GM10266 (cell line): ENCODE measurements around the gene ITPR1.

ENCODE experiments used
- DNase-seq: peaks from one replicate; pipeline ENCODE4 v3.0.0; 2012; ENCODE audit errors: extremely low spot score
- TF ChIP-seq, protein P1 (sequence below): IDR thresholded peaks from 2 replicates; pipeline ENCODE4 v1.5.1; 2012; ENCODE audit warnings: mild to moderate bottlenecking, low read depth; ENCODE audit not compliant: control insufficient read depth, insufficient read depth; ENCODE audit errors: missing control alignments

ITPR1 gene

DNA sequence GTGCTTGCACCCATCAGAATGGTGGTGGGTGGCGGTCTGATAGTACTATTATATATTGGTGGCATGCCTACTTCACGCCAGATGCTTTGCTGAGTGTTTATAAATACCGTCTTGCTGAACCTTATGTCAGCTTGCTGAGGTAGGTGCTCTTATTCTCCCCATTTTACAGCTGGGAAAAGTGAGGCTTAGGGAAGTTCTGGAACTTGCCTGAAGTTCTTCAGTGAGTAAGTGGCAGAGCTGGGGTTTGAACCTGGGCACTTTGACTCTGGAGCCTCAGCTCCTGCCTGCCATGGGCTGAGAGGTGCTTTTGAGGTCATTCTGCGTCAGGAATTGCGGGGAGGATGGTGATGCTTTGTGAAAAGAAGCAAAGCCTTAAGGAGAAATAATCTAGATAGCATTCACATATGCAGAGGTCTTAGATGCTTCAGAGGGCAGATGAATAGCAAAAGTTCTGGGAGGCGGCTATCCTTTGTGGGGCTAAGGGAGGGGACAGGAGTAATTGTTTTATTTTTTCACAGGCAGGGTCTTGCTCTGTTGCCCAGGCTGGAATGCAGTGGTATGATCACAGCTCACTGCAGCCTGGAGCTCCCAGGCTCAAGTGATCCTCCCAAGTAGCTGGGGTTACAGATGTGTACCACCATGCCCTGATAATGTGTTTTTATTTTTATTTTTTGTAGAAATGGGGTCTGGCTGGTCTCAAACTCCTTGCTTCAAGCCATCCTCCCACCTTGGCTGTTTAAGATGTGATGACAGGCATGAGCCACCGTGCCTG lies 18.5 kb downstream of the ITPR1 start:
- TF ChIP-seq, protein P1, sequence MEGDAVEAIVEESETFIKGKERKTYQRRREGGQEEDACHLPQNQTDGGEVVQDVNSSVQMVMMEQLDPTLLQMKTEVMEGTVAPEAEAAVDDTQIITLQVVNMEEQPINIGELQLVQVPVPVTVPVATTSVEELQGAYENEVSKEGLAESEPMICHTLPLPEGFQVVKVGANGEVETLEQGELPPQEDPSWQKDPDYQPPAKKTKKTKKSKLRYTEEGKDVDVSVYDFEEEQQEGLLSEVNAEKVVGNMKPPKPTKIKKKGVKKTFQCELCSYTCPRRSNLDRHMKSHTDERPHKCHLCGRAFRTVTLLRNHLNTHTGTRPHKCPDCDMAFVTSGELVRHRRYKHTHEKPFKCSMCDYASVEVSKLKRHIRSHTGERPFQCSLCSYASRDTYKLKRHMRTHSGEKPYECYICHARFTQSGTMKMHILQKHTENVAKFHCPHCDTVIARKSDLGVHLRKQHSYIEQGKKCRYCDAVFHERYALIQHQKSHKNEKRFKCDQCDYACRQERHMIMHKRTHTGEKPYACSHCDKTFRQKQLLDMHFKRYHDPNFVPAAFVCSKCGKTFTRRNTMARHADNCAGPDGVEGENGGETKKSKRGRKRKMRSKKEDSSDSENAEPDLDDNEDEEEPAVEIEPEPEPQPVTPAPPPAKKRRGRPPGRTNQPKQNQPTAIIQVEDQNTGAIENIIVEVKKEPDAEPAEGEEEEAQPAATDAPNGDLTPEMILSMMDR: no peak
- no peak for DNase-seq

DNA sequence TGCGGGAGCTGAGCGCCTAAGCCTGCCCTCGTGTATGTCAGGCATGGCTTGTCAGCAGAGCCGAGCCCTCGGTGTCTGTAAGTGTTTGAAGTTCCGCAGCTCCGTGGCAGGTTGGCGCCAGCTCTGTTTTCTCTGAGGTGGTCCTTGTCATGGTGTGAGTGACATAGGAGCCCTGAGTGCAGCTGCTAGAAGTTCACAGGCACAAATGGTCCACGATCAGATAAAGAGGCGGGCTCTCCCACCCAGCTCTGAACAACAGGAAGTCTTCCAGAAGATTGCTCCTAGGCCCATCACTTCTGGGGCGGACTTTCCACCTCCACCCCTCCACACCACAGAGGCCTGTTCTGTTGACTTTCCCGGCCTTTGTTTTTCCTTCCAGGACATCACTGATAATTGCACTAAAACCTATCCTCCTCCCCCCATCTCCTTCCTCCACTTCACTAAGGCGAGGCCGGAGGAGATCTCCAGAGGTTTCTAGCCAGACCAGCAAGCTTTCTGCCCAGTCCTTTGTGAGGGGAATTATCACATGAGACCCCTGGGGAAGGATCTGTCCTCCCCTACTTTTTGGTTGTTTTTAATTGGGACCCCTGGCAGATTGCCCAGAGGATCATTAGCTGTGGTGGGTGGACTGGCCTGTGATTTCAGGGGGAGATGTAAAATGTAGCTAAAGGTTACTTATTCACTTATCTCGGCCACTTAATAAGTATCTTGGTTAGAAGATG lies 19.9 kb downstream of the ITPR1 start:
- DNase-seq: no peak

DNA sequence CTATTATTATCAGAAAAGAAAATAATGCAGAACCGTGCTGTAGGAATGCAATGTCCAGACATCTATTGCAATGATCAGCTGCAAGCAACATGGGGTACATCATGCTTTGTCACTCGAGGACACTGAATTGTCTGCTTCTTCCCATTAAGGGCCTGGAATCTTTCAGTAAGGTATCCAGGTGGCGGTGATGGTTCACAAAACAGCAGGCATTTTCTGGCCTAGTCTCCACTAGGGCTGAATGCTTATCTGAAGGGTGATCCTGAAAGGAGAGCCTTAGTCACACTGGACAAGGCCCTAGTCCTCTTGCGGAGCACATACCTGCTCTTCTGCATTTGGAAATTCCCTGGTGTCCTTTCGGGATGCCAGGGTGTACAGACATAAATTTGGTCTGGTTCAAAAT lies 21.2 kb downstream of the ITPR1 start:
- DNase-seq: no peak
- TF ChIP-seq, protein P1: no peak

More for the DNA sequence above, 19.9 kb downstream of the ITPR1 start:
- TF ChIP-seq, protein P1: no peak

DNA sequence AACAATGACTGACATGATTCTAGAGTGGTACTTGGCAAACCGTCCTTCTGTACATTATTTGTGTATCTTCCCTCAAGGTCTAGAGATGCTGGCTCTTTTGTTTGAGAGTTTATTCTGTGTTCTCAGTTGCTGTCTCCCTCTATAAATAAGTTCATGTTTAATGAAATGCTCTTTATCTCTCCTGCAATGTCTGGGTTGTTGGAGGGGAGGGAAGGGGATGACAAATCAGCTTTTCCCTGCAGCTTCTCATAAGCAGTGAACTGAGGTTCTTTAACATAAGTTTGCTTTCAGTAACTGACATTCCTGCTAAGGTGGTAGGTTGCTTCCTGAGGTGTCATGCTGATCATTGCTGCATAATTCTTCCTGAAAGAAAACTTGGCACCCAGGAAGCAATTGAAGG lies 21.8 kb downstream of the ITPR1 start:
- DNase-seq: no peak
- TF ChIP-seq, protein P1: no peak

DNA sequence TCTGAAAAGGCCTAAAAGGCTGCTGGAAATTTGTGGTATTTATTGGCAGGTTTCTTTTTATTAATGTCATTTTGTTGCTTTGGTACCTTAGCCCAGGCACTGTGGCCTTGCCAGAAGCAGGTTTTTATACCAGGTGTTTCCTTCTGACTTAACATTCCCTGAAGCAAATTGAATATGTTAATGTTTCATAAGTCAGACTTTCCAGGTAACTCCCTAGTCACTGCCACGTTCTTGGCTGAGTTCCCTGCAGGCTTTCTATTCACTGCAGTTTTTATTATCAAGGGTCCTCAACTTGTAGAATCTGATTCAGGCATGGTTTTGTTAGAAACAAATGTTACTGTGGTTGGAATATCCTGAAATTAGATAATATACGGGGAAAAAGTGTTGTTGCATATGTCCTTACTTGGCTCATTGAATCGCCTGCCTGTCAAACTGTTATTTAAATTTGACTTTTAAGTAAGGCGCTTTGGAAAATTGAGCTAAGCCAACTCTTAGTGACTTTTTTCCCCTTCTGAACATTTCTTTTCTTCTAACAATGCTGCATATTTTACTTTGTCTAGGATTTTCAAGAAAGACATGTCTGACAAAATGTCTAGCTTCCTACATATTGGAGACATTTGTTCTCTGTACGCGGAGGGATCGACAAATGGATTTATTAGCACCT lies 22.9 kb downstream of the ITPR1 start:
- TF ChIP-seq, protein P1: no peak
- no peak for DNase-seq

DNA sequence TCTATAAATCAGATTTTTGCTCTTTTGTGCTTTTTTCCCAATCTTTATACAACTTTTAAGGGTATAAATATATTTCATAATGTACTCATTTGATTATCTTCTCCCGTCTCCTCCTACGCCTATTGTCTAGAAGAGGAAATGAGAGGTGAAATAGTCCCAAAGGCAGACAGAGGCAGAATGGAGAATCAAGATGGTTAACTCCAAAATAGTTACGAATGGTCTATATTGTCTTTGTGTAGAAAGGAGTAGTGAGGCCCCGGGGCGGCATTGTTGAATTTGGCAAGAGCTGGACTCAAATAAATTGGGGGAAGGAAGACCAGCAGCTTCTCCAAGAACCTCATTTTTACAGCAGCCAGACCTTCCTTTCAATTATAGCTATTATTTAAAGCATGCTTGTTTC lies 23.9 kb downstream of the ITPR1 start:
- TF ChIP-seq, protein P1: no peak
- DNase-seq: no peak
